Stimulated activated CD4-positive, alpha-beta T cell treated with anti-CD3 and anti-CD28 coated beads, Interleukin-4, amount 100 ng/mL, for 48 hours (primary cell): ENCODE results near the gene BRI3BP.

Source experiments
- DNase-seq, 2 donors: peaks; one replicate each; pipeline ENCODE4 v3.0.0-alpha.2; 2020; ENCODE audit warnings: low read depth in 2 of 2

The BRI3BP gene

GRCh38 chr12:124993626-124994436, at the start of gene BRI3BP:
Gene BRI3BP (plus strand): TSS chr12:124993645. CDS start chr12:124993791, 146 bp downstream.
- peak; percentile 20 to 44 for DNase-seq

GRCh38 chr12:124946447-124946793, 47.0 kb upstream of the BRI3BP start:
- DNase-seq, result no peak

GRCh38 chr12:124947013-124947412, 46.4 kb upstream of the BRI3BP start:
- no peak for DNase-seq

- no peak for DNase-seq
These were observed 45.7 kb upstream of the BRI3BP start for GRCh38 chr12:124947561-124948398.

- DNase-seq, result no peak
These were observed 44.4 kb upstream of the BRI3BP start for GRCh38 chr12:124949066-124949465.

- DNase-seq, result no peak
These were observed 43.4 kb upstream of the BRI3BP start for GRCh38 chr12:124949779-124950728.

- no peak for DNase-seq
These were observed 41.1 kb upstream of the BRI3BP start for GRCh38 chr12:124952295-124952694.

- no peak for DNase-seq
These were observed 40.6 kb upstream of the BRI3BP start for GRCh38 chr12:124952801-124953200.

- no peak for DNase-seq
These were observed 39.6 kb upstream of the BRI3BP start for GRCh38 chr12:124953689-124954405.

GRCh38 chr12:124954771-124955170, 38.7 kb upstream of the BRI3BP start:
- DNase-seq, result no peak

- DNase-seq, result no peak
These were observed 36.9 kb upstream of the BRI3BP start for GRCh38 chr12:124956571-124956970.

- DNase-seq, result no peak
These were observed 32.4 kb upstream of the BRI3BP start for GRCh38 chr12:124961055-124961454.

- no peak for DNase-seq
These were observed 30.2 kb upstream of the BRI3BP start for GRCh38 chr12:124963211-124963610.

- no peak for DNase-seq
These were observed 29.2 kb upstream of the BRI3BP start for GRCh38 chr12:124964251-124964650.

GRCh38 chr12:124964836-124965462, 28.5 kb upstream of the BRI3BP start:
- no peak for DNase-seq

- DNase-seq, result no peak
These were observed 26.3 kb upstream of the BRI3BP start for GRCh38 chr12:124967016-124967739.

GRCh38 chr12:124968656-124969055, 24.8 kb upstream of the BRI3BP start:
- DNase-seq, result no peak

- DNase-seq, result no peak
These were observed 22.6 kb upstream of the BRI3BP start for GRCh38 chr12:124970647-124971402.

GRCh38 chr12:124971603-124972002, 21.8 kb upstream of the BRI3BP start:
- DNase-seq, result no peak
